ENCODE data around the gene LRRC3.

Gene LRRC3

DNA sequence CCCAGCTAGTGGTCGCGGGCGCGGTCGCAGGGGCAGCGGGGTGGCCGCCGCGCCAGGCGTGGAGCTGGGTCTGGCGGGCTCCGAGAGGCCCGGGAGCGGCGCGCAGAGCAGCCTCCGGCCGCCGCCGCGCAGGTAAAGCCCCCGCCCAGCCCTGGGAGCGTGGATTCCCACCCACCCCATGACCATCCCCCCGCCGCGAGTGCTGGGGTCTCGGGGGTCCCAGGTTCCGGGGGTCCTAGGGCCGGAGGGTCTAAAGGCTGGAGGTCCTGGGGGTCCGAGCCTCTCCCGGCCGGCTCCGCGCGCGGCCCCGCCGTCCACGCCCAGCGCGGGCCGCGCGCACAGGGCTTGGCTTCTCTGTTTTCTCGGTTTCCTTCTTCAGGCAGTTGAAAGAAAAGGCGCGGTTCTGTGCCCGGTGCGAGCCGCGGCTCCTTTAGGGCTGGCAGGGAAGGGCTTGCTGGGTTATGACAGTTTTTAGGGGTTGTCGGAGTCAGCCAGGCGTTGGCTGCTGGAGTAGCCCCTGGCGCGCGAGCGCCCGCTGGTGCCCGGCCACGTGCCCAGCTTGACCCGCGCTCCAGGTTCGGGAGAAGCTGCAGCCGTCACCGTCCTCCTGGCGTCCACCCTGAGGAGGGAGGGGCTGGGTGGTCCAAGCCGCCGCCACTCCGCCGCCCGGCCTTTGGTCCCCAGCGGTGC, 359 bp downstream of the LRRC3 start:
- Histone ChIP-seq H3K4me3 (ENCODE audit: low read depth, low read length, poor library complexity, severe bottlenecking) (no peak overlapping the region), H3K36me3 (ENCODE audit: insufficient read depth, low read length) (no peaks in the 10 kb centered on the region), H3K4me2 (ENCODE audit: low read length) (no peak overlapping the region), H3K27ac (ENCODE audit: low read depth, low read length, poor library complexity, severe bottlenecking) (no peak overlapping the region), H3F3A (ENCODE audit: insufficient read depth, low read length) (no peaks in the 10 kb centered on the region), H4K20me1 (ENCODE audit: insufficient read depth, low read length) (no peaks in the 10 kb centered on the region), H3K27me3 (ENCODE audit: insufficient read depth, low read length) (0 out of 2 replicates have a peak, but pooled peaks cover 8% of the 10 kb centered on the region), H3K79me2 (ENCODE audit: insufficient read depth, low read length) (no peaks in the 10 kb centered on the region), H3K9ac (ENCODE audit: low read length) (no peak overlapping the region), H2AFZ (ENCODE audit: low read length) (no peak overlapping the region), H3K9me2 (ENCODE audit: low read depth, low read length) (no peaks in the 10 kb centered on the region), H3K4me1 (ENCODE audit: insufficient read depth, low read length, severe bottlenecking) (no peaks in the 10 kb centered on the region), H3K9me3 (ENCODE audit: low read length) (peaks cover 6% of the 10 kb centered on the region; the same call in 1 of the 2 replicates)
- TF ChIP-seq, protein P1, sequence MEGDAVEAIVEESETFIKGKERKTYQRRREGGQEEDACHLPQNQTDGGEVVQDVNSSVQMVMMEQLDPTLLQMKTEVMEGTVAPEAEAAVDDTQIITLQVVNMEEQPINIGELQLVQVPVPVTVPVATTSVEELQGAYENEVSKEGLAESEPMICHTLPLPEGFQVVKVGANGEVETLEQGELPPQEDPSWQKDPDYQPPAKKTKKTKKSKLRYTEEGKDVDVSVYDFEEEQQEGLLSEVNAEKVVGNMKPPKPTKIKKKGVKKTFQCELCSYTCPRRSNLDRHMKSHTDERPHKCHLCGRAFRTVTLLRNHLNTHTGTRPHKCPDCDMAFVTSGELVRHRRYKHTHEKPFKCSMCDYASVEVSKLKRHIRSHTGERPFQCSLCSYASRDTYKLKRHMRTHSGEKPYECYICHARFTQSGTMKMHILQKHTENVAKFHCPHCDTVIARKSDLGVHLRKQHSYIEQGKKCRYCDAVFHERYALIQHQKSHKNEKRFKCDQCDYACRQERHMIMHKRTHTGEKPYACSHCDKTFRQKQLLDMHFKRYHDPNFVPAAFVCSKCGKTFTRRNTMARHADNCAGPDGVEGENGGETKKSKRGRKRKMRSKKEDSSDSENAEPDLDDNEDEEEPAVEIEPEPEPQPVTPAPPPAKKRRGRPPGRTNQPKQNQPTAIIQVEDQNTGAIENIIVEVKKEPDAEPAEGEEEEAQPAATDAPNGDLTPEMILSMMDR (IDR thresholded peaks at IDR 0.05; ENCODE audit: low read length), result no peak
- no peak for TF ChIP-seq EZH2 (IDR thresholded peaks at IDR 0.05; ENCODE audit: borderline replicate concordance, low read length)

- H3K4me3 ChIP-seq (ENCODE audit: low read depth, low read length, poor library complexity, severe bottlenecking), result no peak overlapping the region
- no peak overlapping the region for H3K4me2 ChIP-seq (ENCODE audit: low read length)
- TF ChIP-seq EZH2 (IDR thresholded peaks at IDR 0.05; ENCODE audit: borderline replicate concordance, low read length), result no peak
- TF ChIP-seq, protein P1 (IDR thresholded peaks at IDR 0.05; ENCODE audit: low read length), result no peak
- H3F3A ChIP-seq (ENCODE audit: insufficient read depth, low read length), result no peaks in the 10 kb centered on the region
- H3K9me2 ChIP-seq (ENCODE audit: low read depth, low read length), result no peaks in the 10 kb centered on the region
- no peaks in the 10 kb centered on the region for H3K79me2 ChIP-seq (ENCODE audit: insufficient read depth, low read length)
- H4K20me1 ChIP-seq (ENCODE audit: insufficient read depth, low read length), result no peaks in the 10 kb centered on the region
- no peaks in the 10 kb centered on the region for H3K36me3 ChIP-seq (ENCODE audit: insufficient read depth, low read length)
- H3K9me3 ChIP-seq (ENCODE audit: low read length), result peaks cover 6% of the 10 kb centered on the region; the same call in 1 of the 2 replicates
- H3K27me3 ChIP-seq (ENCODE audit: insufficient read depth, low read length), result 0 out of 2 replicates have a peak, but pooled peaks cover 8% of the 10 kb centered on the region
- H3K9ac ChIP-seq (ENCODE audit: low read length), result no peak overlapping the region
- H3K27ac ChIP-seq (ENCODE audit: low read depth, low read length, poor library complexity, severe bottlenecking), result no peak overlapping the region
- no peak overlapping the region for H2AFZ ChIP-seq (ENCODE audit: low read length)
- no peaks in the 10 kb centered on the region for H3K4me1 ChIP-seq (ENCODE audit: insufficient read depth, low read length, severe bottlenecking)
These were observed 1.1 kb downstream of the LRRC3 start for GRCh38 chr21:44456214-44456914.

DNA sequence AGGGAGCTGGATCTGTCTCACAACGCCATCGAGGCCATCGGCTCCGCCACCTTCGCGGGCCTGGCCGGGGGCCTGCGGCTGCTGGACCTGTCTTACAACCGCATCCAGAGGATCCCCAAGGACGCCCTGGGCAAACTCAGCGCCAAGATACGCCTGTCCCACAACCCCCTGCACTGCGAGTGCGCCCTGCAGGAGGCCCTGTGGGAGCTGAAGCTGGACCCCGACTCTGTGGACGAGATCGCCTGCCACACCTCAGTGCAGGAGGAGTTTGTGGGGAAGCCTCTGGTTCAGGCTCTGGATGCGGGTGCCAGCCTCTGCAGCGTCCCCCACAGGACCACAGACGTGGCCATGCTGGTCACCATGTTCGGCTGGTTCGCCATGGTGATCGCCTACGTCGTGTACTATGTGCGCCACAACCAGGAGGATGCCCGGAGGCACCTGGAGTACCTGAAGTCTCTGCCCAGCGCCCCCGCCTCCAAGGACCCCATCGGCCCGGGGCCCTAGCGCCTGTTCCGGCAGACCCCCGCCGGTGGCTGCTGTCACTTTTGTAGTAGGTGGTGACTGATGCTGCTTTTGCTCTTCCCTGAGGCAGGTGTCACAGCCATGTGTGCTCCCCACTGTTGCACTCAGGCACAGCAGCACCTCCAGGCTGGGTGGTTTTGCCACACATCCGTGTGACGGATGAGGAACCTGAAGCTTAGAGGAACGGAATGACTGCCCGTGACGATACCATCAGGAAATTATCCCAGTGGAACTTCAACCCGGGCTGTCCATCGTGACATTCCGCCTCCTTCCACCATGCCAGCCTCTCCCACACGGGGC, 1.8 kb downstream of the LRRC3 start:
- no peak overlapping the region for H3K27ac ChIP-seq (ENCODE audit: low read depth, low read length, poor library complexity, severe bottlenecking)
- no peak overlapping the region for H3K4me2 ChIP-seq (ENCODE audit: low read length)
- 0 out of 2 replicates have a peak, but pooled peaks cover under 1% of the 10 kb centered on the region for H3K27me3 ChIP-seq (ENCODE audit: insufficient read depth, low read length)
- no peaks in the 10 kb centered on the region for H4K20me1 ChIP-seq (ENCODE audit: insufficient read depth, low read length)
- no peak overlapping the region for H3K9ac ChIP-seq (ENCODE audit: low read length)
- H3K9me2 ChIP-seq (ENCODE audit: low read depth, low read length), result no peaks in the 10 kb centered on the region
- H3F3A ChIP-seq (ENCODE audit: insufficient read depth, low read length), result no peaks in the 10 kb centered on the region
- no peaks in the 10 kb centered on the region for H3K4me1 ChIP-seq (ENCODE audit: insufficient read depth, low read length, severe bottlenecking)
- H2AFZ ChIP-seq (ENCODE audit: low read length), result no peak overlapping the region
- H3K4me3 ChIP-seq (ENCODE audit: low read depth, low read length, poor library complexity, severe bottlenecking), result no peak overlapping the region
- H3K36me3 ChIP-seq (ENCODE audit: insufficient read depth, low read length), result no peaks in the 10 kb centered on the region
- TF ChIP-seq, protein P1 (IDR thresholded peaks at IDR 0.05; ENCODE audit: low read length), result no peak
- no peak for TF ChIP-seq EZH2 (IDR thresholded peaks at IDR 0.05; ENCODE audit: borderline replicate concordance, low read length)
- H3K9me3 ChIP-seq (ENCODE audit: low read length), result peaks cover 6% of the 10 kb centered on the region; the same call in 1 of the 2 replicates
- H3K79me2 ChIP-seq (ENCODE audit: insufficient read depth, low read length), result no peaks in the 10 kb centered on the region
